Measurements from ENCODE around the gene GADD45G. TPM values are rescaled to one million over a fixed set of nuclear protein-coding genes. Genes with fewer than 3 reads are reported as not detected.

GADD45G gene
- total and polyA plus RNA-seq, 9 donors = 9.8 to 19.2 (median 12.1) TPM

GRCh38 chr9:89648247-89649000 is 43.6 kb downstream of the GADD45G start:
- H3K36me3 ChIP-seq (ENCODE audit: control insufficient read depth, insufficient read depth, low read length) = no peaks in the 10 kb centered on the region

GRCh38 chr9:89649039-89649691 is 44.4 kb downstream of the GADD45G start:
- WGBS (ENCODE audit: insufficient coverage) = 83% methylated on average over 2 of the region's 8 CpGs
- no peak for DNase-seq
- H3K27me3 ChIP-seq (ENCODE audit: control insufficient read depth, insufficient read depth, low read length) = peaks cover 18% of the 10 kb centered on the region

More at GRCh38 chr9:89648247-89649000, 43.6 kb downstream of the GADD45G start:
- Histone ChIP-seq H3K4me1 (ENCODE audit: control insufficient read depth, insufficient read depth, low read length) (no peaks in the 10 kb centered on the region), H3K27me3 (ENCODE audit: control insufficient read depth, insufficient read depth, low read length) (peaks cover 18% of the 10 kb centered on the region), H3K4me3 (ENCODE audit: low read length) (no peak overlapping the region), H3K27ac (ENCODE audit: low read length) (no peak overlapping the region), H3K9me3 (replicated peaks; ENCODE audit: control insufficient read depth, low read depth, low read length) (no peaks in the 10 kb centered on the region)
- DNase-seq = no peak
- 80% methylated on average over 2 of the region's 11 CpGs for WGBS (ENCODE audit: insufficient coverage)

GRCh38 chr9:89654025-89654662 is 49.3 kb downstream of the GADD45G start:
- no peak overlapping the region for H3K27ac ChIP-seq (ENCODE audit: low read length)
- peaks cover 6% of the 10 kb centered on the region for H3K4me1 ChIP-seq (ENCODE audit: control insufficient read depth, insufficient read depth, low read length)
- no peaks in the 10 kb centered on the region for H3K9me3 ChIP-seq (replicated peaks; ENCODE audit: control insufficient read depth, low read depth, low read length)
- no peaks in the 10 kb centered on the region for H3K36me3 ChIP-seq (ENCODE audit: control insufficient read depth, insufficient read depth, low read length)
- H3K27me3 ChIP-seq (ENCODE audit: control insufficient read depth, insufficient read depth, low read length) = peaks cover 26% of the 10 kb centered on the region
- H3K4me3 ChIP-seq (ENCODE audit: low read length) = no peak overlapping the region
- DNase-seq = no peak
- WGBS (ENCODE audit: insufficient coverage) = 72% methylated on average over 3 of the region's 7 CpGs

More at GRCh38 chr9:89649039-89649691, 44.4 kb downstream of the GADD45G start:
- Histone ChIP-seq H3K36me3 (ENCODE audit: control insufficient read depth, insufficient read depth, low read length) (no peaks in the 10 kb centered on the region), H3K27ac (ENCODE audit: low read length) (no peak overlapping the region), H3K9me3 (replicated peaks; ENCODE audit: control insufficient read depth, low read depth, low read length) (no peaks in the 10 kb centered on the region), H3K4me1 (ENCODE audit: control insufficient read depth, insufficient read depth, low read length) (no peaks in the 10 kb centered on the region), H3K4me3 (ENCODE audit: low read length) (no peak overlapping the region)

DNA sequence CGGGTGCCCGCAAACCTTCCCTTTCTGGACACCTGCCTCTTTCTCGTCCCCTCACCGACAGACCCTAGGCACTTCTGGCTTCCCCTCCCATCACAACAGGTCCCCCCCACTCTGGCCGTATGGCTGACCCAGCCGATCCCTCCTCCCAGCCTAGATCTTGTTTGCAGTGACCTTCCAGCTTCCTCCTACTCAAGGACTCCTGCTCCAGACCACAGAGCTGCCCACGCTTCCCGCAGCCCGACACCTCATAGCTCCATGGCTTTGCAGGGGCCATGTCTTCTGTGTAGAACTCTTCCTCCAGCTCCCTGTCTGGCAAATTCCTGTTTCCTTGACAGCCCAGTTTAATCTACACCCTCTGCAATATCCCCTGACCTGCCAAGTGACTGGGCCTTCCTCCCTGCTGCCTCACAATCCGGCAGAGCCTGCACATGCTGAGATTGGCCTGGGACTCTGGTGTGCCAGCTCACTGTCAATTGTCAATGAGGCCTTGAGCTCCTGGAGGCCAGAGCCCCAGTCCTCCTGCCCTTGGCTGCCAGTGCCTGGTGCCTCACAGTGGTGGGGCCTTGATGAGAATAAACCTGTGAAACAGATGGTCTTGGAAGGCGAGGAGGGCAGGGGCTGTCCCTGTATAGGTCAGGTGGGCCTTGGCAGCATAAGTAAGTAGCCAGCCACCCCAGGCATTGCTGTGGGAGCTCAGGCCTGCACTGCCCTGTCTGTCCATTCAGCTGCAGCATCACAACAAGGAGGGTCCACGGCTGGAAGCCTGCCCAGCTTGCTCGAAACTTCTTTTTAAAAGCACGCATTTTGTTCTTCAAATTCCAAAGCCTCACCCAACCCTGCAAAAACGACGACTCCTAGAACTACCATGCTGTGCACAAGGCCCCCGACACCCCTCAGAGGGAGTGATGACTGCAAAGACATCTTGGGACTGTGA is 50.5 kb downstream of the GADD45G start:
- Histone ChIP-seq H3K4me1 (ENCODE audit: control insufficient read depth, insufficient read depth, low read length) (peaks cover 14% of the 10 kb centered on the region), H3K27me3 (ENCODE audit: control insufficient read depth, insufficient read depth, low read length) (peaks cover 22% of the 10 kb centered on the region), H3K36me3 (ENCODE audit: control insufficient read depth, insufficient read depth, low read length) (no peaks in the 10 kb centered on the region), H3K4me3 (ENCODE audit: low read length) (no peak overlapping the region), H3K9me3 (replicated peaks; ENCODE audit: control insufficient read depth, low read depth, low read length) (no peaks in the 10 kb centered on the region), H3K27ac (ENCODE audit: low read length) (no peak overlapping the region)
- 71% methylated on average over 15 of the region's 17 CpGs for WGBS (ENCODE audit: insufficient coverage)
- no peak for DNase-seq

Other genes with a start within 250 kb of the GADD45G start
- 12.8 TPM for gene SEMA4D, start 106.9 kb upstream of the GADD45G start, total RNA-seq
- 10 to 100 TPM; 12.4 to 25.3 (median 17.9) TPM for gene SEMA4D, start 106.9 kb upstream of the GADD45G start, polyA plus RNA-seq (ENCODE audit: insufficient read depth in 1 of 8, insufficient read length in 8 of 8, low replicate concordance in 1 of 8)